RPMI7951 (cell line): ENCODE data around the gene VEPH1. TPM values are rescaled to one million over a fixed set of nuclear protein-coding genes. Genes with fewer than 3 reads are reported as not detected.

ENCODE experiments used
- DNase-seq: peaks from one replicate; pipeline ENCODE4 v3.0.0-alpha.2; 2012; ENCODE audit warnings: low read depth
- total RNA-seq: library from RNA; depleted of rRNA; stranded (reverse); fragments of >200 nt; shearing (Covaris generic); gene quantifications from 2 replicates; pipeline ENCODE4 v1.2.3, GENCODE V29; 2014

VEPH1 gene
- total RNA-seq, 1 experiment from 2014 or later, result 85.5 TPM

DNA sequence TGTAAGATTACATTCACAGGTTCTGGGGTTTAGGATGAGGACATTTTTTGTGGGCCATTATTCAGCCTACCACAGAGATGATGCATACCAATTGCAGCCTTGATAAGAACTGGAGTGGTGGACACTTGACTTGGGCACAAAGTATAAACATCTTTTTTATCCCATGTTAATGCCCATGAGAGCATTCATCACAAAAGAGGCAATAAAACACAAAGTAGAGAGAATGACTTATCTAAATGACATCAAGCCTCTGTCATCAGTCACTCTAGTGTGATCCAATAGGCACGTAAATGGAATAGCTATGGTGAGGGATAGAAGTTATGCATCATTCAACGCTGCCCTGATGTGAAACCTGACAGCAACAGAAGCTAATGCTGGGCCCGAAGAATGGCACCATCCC, 25.8 kb downstream of the VEPH1 start:
- DNase-seq, result peak; percentile 37

DNA sequence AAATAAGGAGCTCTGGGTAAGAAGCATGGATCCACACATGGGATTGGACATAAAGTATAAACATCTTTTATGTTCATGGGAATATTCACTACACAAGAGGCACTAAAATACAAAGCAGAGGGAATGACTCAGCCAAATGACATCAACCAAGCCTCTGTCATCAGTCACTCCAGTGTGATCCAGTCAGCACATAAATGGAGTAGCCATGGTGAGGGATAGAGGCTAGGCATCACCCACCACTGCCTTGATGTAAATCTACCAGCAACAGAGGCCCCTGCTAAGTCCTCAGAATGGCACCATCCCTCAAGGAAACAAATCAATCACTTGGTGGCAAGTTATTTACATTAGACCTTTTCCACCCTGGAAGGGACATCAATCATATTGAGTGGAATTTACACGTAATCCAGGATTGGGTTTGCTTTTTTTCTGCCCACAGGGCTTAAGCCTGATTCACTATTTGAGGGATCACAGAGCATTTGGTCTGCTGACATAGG, 27.2 kb downstream of the VEPH1 start:
- peak; percentile 69 for DNase-seq

DNA sequence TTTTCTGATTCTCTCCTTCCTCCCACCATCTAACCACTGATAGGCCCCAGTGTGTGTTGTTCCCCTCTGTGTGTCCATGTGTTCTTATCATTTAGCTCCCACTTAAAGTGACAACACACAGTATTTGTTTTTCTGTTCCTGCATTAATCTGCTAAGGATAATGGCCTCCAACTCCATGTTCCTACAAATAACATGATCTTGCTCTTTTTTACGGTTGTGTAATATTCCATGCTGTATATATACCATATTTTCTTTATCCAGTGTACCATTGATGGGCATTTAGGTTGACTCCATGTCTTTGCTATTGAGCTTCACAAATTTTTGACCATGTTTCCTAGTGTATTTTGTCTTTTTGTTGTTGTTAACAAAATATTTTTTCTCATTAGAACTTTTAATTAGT, 30.6 kb downstream of the VEPH1 start:
- DNase-seq, result no peak

DNA sequence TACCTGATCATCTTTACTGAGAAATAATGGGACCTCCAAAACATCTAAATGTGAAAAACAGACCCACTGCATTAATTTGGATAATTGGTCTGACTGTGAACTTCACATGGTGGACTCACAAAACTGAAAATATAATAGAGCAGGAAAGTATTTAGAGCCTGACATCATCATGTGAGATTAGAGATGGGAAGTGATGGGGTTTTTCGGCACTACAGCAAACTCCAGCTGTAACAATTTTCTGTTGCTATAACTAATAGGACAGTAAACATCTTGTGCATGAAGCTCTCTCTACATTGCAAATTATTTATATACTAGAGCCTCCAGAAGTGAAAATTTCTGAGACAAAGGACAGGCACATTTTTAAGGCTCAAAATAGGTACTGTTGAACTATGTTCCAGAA, 32.2 kb downstream of the VEPH1 start:
- no peak for DNase-seq

DNA sequence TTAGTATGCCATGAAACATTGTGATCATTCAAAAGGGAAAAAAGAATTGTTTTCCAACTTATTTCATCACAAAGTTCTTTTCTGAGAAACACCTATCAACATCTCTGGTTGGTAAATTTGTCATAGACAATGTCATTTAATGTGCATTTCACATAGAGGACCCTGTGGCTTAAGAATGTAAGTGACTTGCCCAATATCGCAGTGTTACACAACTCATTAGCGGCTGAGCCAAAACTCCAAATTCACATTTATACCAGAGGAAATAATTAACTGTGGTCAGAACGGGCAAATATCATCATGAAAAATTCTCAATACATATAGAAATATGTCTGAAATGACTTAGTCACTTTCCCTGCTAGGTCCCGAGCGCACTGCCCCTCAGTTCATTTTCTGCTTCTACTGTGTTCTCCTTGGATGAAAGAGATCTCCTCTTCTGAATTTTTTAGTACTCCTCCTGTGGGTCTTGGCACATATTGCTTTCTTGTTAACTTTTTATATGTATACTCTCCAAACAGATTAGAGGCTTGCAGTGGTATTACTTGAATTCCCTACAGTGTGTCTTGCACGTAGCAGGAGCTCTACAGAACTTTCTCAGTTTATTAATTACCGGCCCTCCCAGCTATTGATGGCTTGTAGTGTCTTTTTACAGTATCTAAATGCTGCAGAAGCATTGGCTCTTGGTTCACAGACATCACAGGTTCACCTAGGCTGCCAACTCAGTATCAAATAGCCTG, 33.5 kb downstream of the VEPH1 start:
- no peak for DNase-seq

DNA sequence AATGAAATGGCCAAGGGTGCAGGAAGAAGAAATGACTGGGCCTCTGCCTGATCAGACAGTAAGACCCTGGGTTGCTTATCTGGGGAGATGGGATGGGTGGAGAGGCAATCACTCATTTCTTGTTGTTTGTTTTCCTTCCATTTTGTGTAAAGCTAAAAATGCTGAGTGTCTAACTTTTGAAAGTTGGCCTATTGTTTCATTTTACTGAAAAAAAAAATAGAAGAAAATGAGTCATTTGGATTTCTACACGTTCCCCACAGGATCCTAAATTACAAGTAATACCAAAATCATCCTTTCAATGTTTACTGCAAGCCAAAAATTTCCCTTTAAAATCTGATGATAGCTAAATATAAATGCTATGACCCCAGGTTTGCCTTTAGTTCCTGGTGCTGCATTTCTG, 36.0 kb downstream of the VEPH1 start:
- no peak for DNase-seq

DNA sequence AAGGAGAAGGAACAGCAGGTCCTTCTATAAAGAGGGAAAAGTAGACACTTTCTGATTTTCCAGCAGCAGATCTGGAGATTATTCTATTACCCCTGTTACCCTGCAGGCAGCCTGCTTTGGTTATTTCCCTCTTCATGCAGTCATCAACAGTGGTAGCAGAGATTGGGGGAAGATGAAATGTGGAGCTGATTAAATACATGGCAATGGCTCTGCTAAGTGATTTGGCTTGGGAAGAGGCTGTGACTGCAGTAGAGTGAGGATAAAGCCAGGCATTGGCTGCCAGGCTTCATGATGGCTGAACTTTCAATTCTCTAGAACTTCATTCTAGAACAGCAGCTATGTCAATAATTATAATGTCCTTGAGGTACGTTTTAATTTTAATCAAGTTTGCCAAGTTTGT, 37.5 kb downstream of the VEPH1 start:
- no peak for DNase-seq

DNA sequence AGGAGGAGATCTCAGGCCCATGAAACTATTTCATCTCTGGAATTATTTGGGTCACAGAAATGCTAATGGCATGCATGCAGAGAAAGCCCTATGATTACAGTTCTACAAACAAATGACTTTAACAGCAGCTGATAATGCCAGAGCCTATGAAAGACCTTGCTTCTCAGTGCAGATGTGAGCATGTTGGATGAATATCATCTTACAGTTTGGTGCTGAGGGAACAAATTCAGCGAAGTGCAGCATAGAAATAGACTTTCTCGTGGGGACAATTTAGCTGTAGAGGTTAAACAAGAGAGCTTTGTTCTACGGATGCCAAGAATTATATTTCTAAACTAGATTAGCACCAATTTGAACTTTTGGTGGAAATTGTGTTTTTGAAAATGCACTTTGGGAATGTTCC, 38.9 kb downstream of the VEPH1 start:
- DNase-seq, result no peak

DNA sequence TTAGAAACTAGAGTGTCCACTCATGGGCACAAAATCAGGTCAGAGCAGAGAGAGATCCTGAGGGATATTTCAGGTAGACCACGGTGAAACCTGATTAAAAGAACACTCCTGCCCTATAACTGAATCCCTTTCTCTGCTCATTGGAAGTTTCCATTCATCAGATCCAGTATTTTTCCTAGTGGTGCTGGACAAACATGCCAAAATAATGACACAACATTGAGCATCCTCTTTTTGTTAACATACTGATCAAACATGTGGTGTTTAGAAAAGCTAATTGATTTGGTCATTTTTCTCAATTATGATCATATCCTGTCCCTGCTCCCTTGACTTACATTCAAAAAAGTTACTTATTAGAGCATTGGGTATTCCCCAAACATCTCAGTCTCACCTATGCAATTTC, 39.4 kb downstream of the VEPH1 start:
- no peak for DNase-seq

DNA sequence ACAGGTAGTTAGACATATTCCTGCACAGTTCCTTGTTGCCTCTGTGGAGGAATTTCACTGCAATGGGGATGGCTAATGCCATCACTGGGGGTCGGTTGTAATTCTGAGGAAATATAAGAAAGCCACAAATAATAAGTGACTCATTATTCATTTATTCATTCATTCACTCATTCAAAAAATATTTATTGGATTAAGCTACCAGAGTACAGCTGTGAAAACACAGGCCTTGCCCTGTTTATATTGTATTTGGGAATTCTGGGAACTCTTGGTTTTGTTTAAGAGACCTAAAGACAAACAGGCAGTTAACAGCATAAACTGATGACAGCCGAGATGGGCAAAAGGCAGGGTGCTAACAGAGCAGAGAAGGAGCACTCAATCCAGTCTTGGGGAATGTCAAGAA, 43.0 kb downstream of the VEPH1 start:
- no peak for DNase-seq

DNA sequence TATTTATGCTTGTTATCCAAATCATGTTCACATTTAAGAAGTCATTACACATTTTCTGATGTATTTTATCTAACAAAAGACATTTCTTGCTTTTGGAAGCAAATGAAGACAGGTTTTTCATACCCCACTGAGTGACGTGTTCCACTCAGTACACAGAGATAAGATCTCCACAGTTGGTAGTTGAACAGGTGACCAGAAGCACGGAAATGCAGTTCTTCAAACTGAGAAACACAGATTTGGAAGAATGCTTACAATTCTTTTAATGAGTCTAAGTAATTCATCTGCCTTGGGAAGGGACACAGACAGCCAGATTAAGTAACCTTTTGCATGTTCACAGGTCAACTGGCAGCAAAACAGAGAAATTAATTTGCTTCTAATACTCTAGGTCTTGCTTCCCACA, 43.5 kb downstream of the VEPH1 start:
- no peak for DNase-seq

DNA sequence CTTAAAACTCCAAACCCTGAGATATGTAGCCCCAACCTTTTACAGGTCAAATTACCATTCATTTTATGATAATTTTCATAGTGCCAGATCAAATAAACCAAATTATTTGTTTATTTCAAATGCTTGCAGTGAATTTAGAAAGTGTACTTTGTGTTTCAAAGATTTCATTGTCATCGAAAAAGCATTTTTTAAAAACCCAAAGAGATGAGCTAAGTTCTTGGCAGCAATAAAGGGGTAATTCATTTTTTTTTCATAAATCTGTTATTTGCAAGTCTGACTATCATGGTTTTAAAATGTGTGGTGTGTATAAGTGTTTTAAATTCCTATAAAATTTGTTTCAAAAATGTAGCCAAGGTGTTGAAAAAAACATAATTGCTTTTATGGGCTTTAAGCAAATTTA, 49.4 kb downstream of the VEPH1 start:
- DNase-seq, result no peak

DNA sequence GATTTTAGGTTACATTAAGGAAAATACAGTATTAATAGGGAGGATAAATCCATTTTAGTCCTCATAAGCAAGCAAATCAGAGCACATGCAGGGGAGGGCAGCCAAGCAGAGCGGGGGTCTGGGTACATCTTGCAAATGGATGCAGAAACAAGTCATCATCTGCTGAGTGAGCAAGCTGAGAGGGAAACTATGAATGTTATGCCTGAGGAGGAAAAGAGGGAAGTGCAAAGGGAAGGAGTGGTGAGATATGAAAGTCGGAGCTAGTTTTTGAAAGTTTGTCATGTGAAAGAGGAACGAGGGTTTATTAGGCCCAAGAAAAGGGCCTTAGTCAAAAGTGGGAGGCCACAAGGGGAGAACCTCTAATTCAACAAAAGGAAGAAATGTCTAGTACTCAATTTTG, 51.1 kb downstream of the VEPH1 start:
- DNase-seq, result no peak

DNA sequence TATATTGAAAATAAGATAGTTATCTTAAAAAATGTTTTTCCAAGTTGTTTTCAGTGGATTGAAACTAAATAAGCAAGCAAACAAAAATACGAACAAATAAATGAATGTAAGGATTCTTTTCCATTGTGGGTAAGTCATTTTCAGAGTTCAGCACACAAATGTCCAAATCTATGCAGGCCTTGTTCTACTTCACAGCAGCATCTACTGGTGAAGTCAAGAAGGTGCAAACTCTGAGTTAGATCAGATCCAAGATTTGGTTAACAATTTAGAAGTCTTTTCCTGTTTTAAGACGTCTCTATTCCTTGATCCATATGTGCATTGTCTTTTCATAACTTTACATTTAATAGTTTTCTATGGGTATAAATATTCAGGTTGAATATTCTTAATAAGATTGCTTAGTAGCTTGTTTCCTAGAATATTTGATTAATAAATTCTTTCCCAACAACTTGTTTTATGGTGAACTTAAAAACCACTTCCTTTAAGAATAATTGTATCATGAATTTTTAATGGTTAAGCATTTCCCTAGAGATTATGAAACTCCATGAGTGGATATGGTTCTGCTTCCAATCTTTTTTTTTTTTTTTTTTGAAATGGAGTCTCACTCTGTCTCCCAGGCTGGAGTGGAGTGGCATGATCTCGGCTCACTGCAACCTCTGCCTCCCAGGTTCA, 56.1 kb downstream of the VEPH1 start:
- DNase-seq, result peak; percentile 56

DNA sequence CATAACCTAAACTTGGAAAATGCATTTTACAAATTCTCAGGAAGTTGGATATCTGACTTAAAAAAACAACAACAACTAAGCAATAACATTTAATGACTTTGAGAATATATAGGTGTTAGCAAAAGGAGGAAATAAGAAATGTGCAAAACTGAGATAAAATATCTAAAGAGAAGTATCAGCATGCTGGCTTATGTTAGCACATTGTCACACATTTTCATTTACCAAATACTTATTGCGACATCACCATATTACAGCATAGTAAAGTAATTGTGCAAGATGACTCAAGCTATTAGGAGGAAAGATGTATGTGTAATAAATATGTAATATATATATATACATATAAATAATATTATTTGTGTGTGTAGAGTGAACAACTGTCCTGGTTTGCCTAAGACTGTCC, 57.4 kb downstream of the VEPH1 start:
- no peak for DNase-seq

DNA sequence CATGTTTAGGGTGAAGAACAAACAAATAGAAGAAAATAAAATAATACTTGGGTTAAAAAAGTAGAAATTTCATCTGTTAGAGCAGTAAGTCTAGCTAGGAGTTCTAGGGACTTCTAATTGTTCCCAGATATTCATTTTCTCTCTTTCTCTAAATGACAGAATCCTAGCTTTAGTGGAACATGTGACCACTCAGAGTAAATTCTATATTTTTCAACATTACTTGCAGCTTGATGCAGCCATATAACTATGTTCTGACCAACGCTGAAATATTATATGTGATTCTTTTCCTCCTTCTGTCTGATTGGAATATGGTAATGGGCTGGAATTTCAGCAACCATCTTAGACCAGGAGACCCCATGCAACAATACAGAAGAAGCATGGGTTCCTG, 58.4 kb downstream of the VEPH1 start:
- no peak for DNase-seq

DNA sequence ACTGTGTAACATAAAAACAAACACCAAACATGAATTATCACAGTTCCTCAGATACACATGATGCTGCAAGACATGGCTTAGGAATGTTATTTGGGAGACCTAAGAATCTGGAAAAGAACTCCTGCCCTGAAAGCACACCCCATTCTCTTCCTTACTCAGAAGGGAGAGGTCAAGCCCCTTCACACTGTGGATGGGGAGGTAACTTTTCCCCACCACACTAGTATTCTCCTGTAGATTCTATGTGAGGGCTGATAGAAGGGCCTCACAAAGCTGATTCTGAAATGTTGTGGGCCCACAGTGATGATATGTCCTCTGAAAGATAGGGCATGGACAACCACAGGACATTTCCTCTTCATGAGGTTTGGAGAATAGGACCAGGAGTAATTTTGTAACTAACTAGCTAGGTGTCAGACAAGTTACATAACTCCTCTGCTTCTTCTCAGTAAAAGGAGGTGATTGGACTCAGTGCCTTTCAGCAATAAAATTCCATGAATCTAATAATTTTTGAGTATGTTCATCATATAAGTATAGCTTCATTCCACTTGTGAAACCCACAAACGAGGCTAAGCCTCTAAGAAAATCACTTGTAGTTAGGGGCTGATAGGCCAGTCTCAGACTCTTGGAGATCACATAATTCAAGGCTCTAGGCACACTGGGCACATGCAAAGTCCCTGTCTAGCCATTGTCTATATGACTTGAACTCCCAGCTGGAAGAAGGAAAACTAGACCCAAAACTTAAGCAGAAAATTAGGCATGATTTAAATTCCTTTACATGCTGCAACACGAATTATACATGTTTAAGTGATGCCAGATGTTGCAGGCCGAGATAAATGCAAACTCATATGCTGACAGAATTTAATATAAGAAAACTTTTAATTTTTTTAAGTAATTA, 59.1 kb downstream of the VEPH1 start:
- DNase-seq, result no peak

DNA sequence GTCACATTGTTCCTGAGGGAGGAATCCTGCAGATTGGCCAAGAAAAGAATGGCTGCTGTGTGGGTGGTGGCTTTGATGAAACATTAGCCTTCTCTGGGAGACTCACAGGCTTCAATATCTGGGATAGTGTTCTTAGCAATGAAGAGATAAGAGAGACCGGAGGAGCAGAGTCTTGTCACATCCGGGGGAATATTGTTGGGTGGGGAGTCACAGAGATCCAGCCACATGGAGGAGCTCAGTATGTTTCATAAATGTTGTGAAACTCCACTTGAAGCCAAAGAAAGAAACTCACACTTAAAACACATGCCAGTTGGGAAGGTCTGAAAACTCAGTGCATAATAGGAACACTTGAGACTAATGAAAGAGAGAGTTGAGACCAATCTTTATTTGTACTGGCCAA, 60.5 kb downstream of the VEPH1 start:
- peak; percentile 33 for DNase-seq

DNA sequence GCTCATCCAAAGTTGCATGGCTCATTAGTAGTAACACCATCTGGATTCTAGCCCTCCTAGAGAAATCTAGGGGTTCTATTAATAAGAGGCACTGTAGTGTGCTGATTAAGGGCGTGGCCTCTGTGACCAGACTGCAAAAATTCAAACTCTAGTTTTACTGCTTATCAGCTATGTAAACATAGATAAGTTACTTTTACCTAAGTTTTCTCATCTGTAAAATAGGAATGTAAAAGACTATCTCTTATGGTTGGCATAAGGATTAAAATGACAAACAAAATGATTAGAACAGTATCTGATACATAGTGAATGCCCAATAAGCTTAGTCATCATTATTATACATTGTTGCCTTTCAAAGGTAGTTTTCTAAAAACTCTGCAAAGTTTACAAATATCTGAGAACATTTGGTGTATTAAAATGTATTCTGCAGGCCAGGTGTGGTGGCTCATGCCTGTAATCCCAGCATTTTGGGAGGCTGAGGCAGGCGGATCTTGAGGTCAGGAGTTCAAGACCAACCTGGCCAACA, 62.1 kb downstream of the VEPH1 start:
- DNase-seq, result no peak

DNA sequence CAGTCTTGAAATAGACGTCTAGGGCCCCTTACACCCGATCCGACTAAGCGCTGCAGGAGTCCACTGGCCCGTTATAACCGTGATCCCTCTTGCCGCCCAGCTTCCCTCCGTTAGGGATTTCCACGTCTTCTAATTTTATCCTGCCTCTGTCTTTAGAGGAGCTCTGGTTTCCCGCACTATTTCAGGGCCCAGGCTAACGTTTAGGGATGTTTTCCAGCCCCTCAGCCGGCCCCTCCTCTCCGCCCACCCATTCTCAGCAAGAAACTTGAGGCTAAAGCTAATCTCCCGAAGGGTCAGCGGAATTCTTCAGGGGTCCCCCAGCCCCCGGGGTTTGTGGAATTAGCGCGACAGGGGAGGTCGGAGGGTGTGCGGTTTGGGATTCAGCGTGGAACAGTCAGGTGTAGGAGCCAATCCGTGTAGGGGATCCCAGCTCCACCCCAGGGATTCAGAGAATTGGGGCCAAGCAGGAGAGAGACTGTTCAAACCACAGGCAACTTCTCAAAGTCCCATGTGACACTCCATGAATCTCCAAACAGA, 65.0 kb downstream of the VEPH1 start:
- peak; percentile 28 for DNase-seq

DNA sequence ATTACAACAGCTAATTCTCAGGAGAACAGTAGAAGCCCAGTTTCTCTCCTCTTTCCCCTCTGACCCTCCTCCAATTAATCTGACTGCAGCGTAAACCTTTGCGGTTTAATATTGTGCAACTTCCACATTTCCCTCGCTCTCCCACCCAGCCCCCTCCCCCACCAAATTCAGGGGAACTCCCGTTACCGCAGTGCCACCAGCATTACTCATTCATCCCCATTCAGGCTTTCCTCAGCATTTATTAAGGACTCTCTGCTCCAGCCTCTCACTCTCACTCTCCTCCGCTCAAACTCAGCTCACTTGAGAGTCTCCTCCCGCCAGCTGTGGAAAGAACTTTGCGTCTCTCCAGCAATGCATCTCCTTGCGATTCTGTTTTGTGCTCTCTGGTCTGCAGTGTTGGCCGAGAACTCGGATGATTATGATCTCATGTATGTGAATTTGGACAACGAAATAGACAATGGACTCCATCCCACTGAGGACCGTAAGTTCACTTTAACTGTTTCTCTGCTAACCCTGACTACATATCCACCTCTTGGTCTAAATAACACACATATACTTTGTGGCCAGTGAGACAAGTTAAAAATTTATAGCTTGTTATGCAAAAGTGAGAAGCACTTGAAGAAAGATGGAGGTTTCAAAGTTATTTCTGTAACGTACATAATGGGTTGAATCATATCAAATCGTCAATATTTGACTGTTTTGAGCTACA, 66.5 kb downstream of the VEPH1 start, which contains the start of gene PTX3:
TSS of gene PTX3 (plus strand) at position 268 of the 709 bp plus-strand sequence. CDS start at position 352, 84 bp downstream.
- DNase-seq, result peak; percentile 89
